GM12878 (cell line): ENCODE results near the gene SETD1A. TPM values are rescaled to one million over a fixed set of nuclear protein-coding genes. Genes with fewer than 3 reads are reported as not detected.

Experiments used
- ATAC-seq: fragments of 200-7000 bp; cut with Tn5 transposase; 3 replicates; pipeline ENCODE4 v1.9.1; 2020; ENCODE audit warnings: mild to moderate bottlenecking, moderate library complexity
- BruUV-seq: library from RNA; stranded (reverse); fragments of 400-500 nt; replicated peaks from 2 replicates; lab custom pipeline; 2021; lab: Mats Ljungman, UMichigan
- CTCF ChIA-PET: fragments of 300-600 bp; sonication (Branson Sonifier 250); formaldehyde crosslinking; extraction: SDS; loops from one replicate; lab custom pipeline; 2021; ENCODE audit warnings: inconsistent platforms; lab: Yijun Ruan, JAX
- POLR2A ChIA-PET: fragments of 350-600 bp; formaldehyde crosslinking; extraction: SDS; loops from one replicate; lab custom pipeline; 2021; ENCODE audit warnings: inconsistent platforms; lab: Charles Lee
- RAD21 ChIA-PET: fragments of 300-600 bp; sonication (Branson Sonifier 250); formaldehyde crosslinking; loops from one replicate; lab custom pipeline; 2023; ENCODE audit warnings: antibody characterized with exemption; ENCODE audit not compliant: unreplicated experiment; lab: Charles Lee
- SMC1A ChIA-PET: fragments of 300-600 bp; sonication (Branson Sonifier 250); formaldehyde crosslinking; loops from one replicate; lab custom pipeline; 2023; ENCODE audit not compliant: unreplicated experiment, uncharacterized antibody; lab: Charles Lee
- DNase-seq: peaks from one replicate; pipeline ENCODE4 v3.0.0-alpha.2; 2011; ENCODE audit warnings: low read depth, low spot score
- FAIRE-seq: peaks from 3 replicates; lab custom pipeline; 2011; peaks lifted over from hg19 to GRCh38; lab: Jason Lieb, UNC
- H2AFZ ChIP-seq: 2 replicates; pipeline ENCODE4 v1.6.0; 2011; ENCODE audit warnings: low read depth, low read length, control low read depth; ENCODE audit not compliant: control insufficient read depth
- H3K27ac ChIP-seq: 2 replicates; pipeline ENCODE4 v1.5.1; 2011; ENCODE audit warnings: control low read depth; ENCODE audit not compliant: control insufficient read depth, insufficient read depth
- H3K27me3 ChIP-seq, 2 experiments: replicated peaks in 1 of 2; 2 replicates each; pipeline versions ENCODE4 v1.6.0 to v1.6.1; 2011; ENCODE audit warnings: low read length in 1 of 2; ENCODE audit not compliant: control insufficient read depth in 2 of 2, insufficient read depth in 2 of 2
- H3K36me3 ChIP-seq, 2 experiments: 2 replicates each; pipeline ENCODE4 v1.5.1; 2011; ENCODE audit warnings: low read length in 1 of 2; ENCODE audit not compliant: control insufficient read depth in 2 of 2, insufficient read depth in 2 of 2
- H3K4me1 ChIP-seq: 2 replicates; pipeline ENCODE4 v1.6.1; 2011; ENCODE audit warnings: mild to moderate bottlenecking, low read length, moderate library complexity, mixed read lengths; ENCODE audit not compliant: control insufficient read depth, insufficient read depth
- H3K4me2 ChIP-seq: 2 replicates; pipeline ENCODE4 v1.6.0; 2011; ENCODE audit warnings: control low read depth; ENCODE audit not compliant: control insufficient read depth, insufficient read depth
- H3K4me3 ChIP-seq: fragments of 200-600 bp; sonication (generic); 2 replicates; pipeline ENCODE4 v1.5.1; 2016
- H3K79me2 ChIP-seq: 2 replicates; pipeline ENCODE4 v1.6.0; 2011; ENCODE audit warnings: low read length; ENCODE audit not compliant: control insufficient read depth, insufficient read depth
- H3K9ac ChIP-seq: 2 replicates; pipeline ENCODE4 v1.8.0; 2011; ENCODE audit warnings: low read length, control low read depth, mixed read lengths; ENCODE audit not compliant: control insufficient read depth, insufficient read depth
- H3K9me3 ChIP-seq: replicated peaks from 3 replicates; pipeline ENCODE4 v1.5.1; 2011; ENCODE audit warnings: mild to moderate bottlenecking, low read length; ENCODE audit not compliant: control insufficient read depth, insufficient read depth
- H4K20me1 ChIP-seq: 2 replicates; pipeline ENCODE4 v1.6.0; 2011; ENCODE audit not compliant: control insufficient read depth, insufficient read depth
- ETV6 ChIP-seq, 2 experiments: fragments of 450-650 bp in 1 of 2; IDR thresholded peaks in 1 of 2; conservative IDR thresholded peaks in 1 of 2; 2 replicates each; pipeline ENCODE4 v1.6.1; 2014; ENCODE audit warnings: antibody characterized with exemption in 1 of 2, borderline replicate concordance in 1 of 2, low read depth in 1 of 2, mild to moderate bottlenecking in 1 of 2, moderate library complexity in 1 of 2
- SRF ChIP-seq, 2 experiments: IDR thresholded peaks; 2 replicates each; pipeline ENCODE4 v1.6.1; 2011; ENCODE audit warnings: low read depth in 2 of 2, low read length in 2 of 2, mild to moderate bottlenecking in 1 of 2, moderate library complexity in 1 of 2
- WRNIP1 ChIP-seq: IDR thresholded peaks from 2 replicates; pipeline ENCODE4 v1.6.1; 2011; ENCODE audit warnings: low read depth, low read length, improper control_type of control experiment, borderline replicate concordance
- YBX1 ChIP-seq: fragments of 450-650 bp; IDR thresholded peaks from 2 replicates; pipeline ENCODE4 v1.6.1; 2016; ENCODE audit warnings: antibody characterized with exemption
- WGBS: methylation state at CpG from one replicate; pipeline ENCODE4 v1.1.6; 2016; ENCODE audit warnings: low lambda C conversion rate; ENCODE audit not compliant: insufficient replicate concordance, insufficient coverage; ENCODE audit errors: missing lambda C conversion rate; 5-methylcytosine and 5-hydroxymethylcytosine counted together
- in situ Hi-C: fragments of 300-500 bp; cut with MboI; formaldehyde crosslinking; loops from 9 replicates; pipeline ENCODE4 v1.14.3; 2018; ENCODE audit warnings: mixed read lengths
- intact Hi-C: fragments of 100-400 bp; cut with micrococcal nuclease; formaldehyde crosslinking; loops from one replicate; pipeline ENCODE4 v1.14.2; 2022; ENCODE audit not compliant: unreplicated experiment
- polyA plus RNA-seq, 11 experiments: library from polyadenylated mRNA; depleted of rRNA in 4 of 11; unstranded in 6 of 11; stranded (reverse) in 5 of 11; fragments of >200 nt; fragmentation: Nextera tagmentation in 4 of 11; fragmentation: Illumina TruSeq in 1 of 11; extraction: Ambion mirVana in 4 of 11; extraction: Trizol in 1 of 11; gene quantifications; 1 replicate in 1 of 11; 2 replicates in 10 of 11; pipeline versions ENCODE4 v1.2.1 to v1.2.3, GENCODE V29; 2011 to 2016; ENCODE audit warnings: inconsistent platforms in 2 of 11, missing spikeins in 2 of 11, low read depth in 1 of 11
- total RNA-seq, 4 experiments: library from RNA; depleted of rRNA in 3 of 4; stranded (reverse); fragments of >200 nt in 3 of 4; fragmentation: Illumina TruSeq in 1 of 4; extraction: Trizol in 1 of 4; gene quantifications; 2 replicates each; pipeline versions ENCODE4 v1.2.1 to v1.2.3, GENCODE V29; 2013 to 2021

SETD1A gene
- total and polyA plus RNA-seq, 10 of the 15 experiments (the other 5 are each of a cell fraction or from before 2014, with no cell fraction given) = 0.02 to 25.9 (median 4.9) TPM

GRCh38 chr16:30910427-30911029, 47.0 kb upstream of the SETD1A start:
- in situ Hi-C loops = no loop called here
- Histone ChIP-seq H3K4me1 (no peaks in the 10 kb centered on the region), H3K4me3 (no peak overlapping the region), H3K27me3 (no peaks in the 10 kb centered on the region; a peak in 1 of 4 replicates), H3K9me3 (no peaks in the 10 kb centered on the region), H3K9ac (no peak overlapping the region), H2AFZ (no peak overlapping the region), H3K79me2 (no peaks in the 10 kb centered on the region), H4K20me1 (no peaks in the 10 kb centered on the region), H3K36me3 (no peaks in the 10 kb centered on the region), H3K27ac (no peak overlapping the region), H3K4me2 (no peak overlapping the region)
- intact Hi-C loops = no loop called here
- ChIA-PET POLR2A (no interaction called here), SMC1A (interaction anchor here (1.3 kb wide), 1 partner anchor 65 kb away, joined by 4 read pairs; no protein-coding TSS in a partner anchor), CTCF (no interaction called here), RAD21 (no interaction called here)
- WGBS = 24% methylated on average over 18 of the region's 18 CpGs
- ATAC-seq = no peak
- TF ChIP-seq YBX1 (no peak), WRNIP1 (no peak), ETV6 (conservative IDR thresholded peaks at IDR 0.05 in 1 of 2, IDR thresholded peaks at IDR 0.05 in 1 of 2; ENCODE audit: borderline replicate concordance in 1 of 2, low read depth in 1 of 2) (no peak), SRF (IDR thresholded peaks at IDR 0.05; ENCODE audit: low read depth in 2 of 2, low read length in 2 of 2) (no peak)
- no peak for FAIRE-seq
- BruUV-seq = no TSS peak
- no peak for DNase-seq

DNA sequence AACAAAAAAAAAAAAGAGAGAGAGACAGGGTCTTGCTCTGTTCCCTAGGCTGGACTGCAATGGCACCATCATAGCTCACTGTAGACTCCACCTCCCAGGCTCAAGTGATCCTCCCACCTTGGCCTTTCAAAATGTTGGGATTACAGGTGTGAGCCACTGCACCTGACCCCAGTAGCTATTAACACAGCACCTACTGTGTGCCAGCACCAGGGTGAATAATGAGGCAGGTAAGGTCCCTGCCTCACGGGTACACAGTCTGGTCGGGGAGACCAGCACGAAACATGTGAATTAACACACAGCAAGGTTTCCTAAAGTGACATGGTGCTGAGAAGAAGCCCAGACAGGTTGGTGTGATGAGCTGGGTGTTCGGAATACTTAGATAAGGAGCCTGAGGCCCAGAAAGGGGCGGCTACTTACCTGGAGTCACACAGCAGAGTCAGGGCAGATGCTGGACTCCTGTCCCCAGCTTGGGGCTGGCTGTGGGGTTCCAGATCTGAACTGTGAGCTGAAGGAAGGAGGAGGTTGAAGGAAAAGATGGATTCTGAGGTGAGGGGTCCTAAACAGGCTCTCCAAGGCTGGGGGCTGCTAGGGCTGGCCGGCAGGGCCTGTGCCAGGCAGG, 44.7 kb upstream of the SETD1A start:
- H3K27me3 ChIP-seq = no peaks in the 10 kb centered on the region; a peak in 1 of 4 replicates
- BruUV-seq = no TSS peak
- no peak overlapping the region for H2AFZ ChIP-seq
- intact Hi-C loops = no loop called here
- H3K36me3 ChIP-seq = no peaks in the 10 kb centered on the region
- in situ Hi-C loops = no loop called here
- FAIRE-seq = no peak
- ATAC-seq = no peak
- no peak overlapping the region for H3K4me3 ChIP-seq
- H3K4me1 ChIP-seq = no peaks in the 10 kb centered on the region
- ChIA-PET RAD21 (interaction anchor here (1.9 kb wide), 1 partner anchor 68 kb away, joined by 11 read pairs; no protein-coding TSS in a partner anchor), SMC1A (interaction anchor here (0.8 to 0.9 kb wide), 2 partner anchors 11 to 69 kb away, joined by 4 read pairs; no protein-coding TSS in a partner anchor), POLR2A (no interaction called here), CTCF (interaction anchor here (1.1 to 1.5 kb wide), 3 partner anchors 11 to 73 kb away, joined by 3 to 4 read pairs (median 3); no protein-coding TSS in a partner anchor)
- H3K9me3 ChIP-seq = no peaks in the 10 kb centered on the region
- H3K79me2 ChIP-seq = no peaks in the 10 kb centered on the region
- no peak for DNase-seq
- WGBS = 40% methylated on average over 6 of the region's 6 CpGs
- H3K4me2 ChIP-seq = no peak overlapping the region
- H4K20me1 ChIP-seq = no peaks in the 10 kb centered on the region
- no peak overlapping the region for H3K9ac ChIP-seq
- H3K27ac ChIP-seq = no peak overlapping the region
- no peak for TF ChIP-seq WRNIP1
